H1 (cell line): Measurements from ENCODE around the gene ARHGEF16. TPM values are rescaled to one million over a fixed set of nuclear protein-coding genes. Genes with fewer than 3 reads are reported as not detected.

Experiments used
- KDM1A ChIP-seq: fragments of 200-600, 300-600 bp; sonication (generic); IDR thresholded peaks from 2 replicates; pipeline ENCODE4 v1.7.1; 2016; ENCODE audit warnings: mild to moderate bottlenecking, low read length, borderline replicate concordance
- SP2 ChIP-seq: IDR thresholded peaks from 2 replicates; pipeline ENCODE4 v1.6.1; 2012; ENCODE audit warnings: mild to moderate bottlenecking, low read length, inconsistent platforms
- polyA plus RNA-seq, 7 experiments: library from polyadenylated mRNA; depleted of rRNA in 3 of 7; stranded (reverse) in 5 of 7; unstranded in 2 of 7; fragments of >200 nt in 5 of 7; fragments of 200-250 nt in 2 of 7; gene quantifications; 1 replicate in 5 of 7; 2 replicates in 1 of 7; 4 replicates in 1 of 7; pipeline versions ENCODE4 v1.2.1 to v1.2.3, GENCODE V29; 2011 to 2013; ENCODE audit warnings: missing spikeins in 2 of 7, mixed read lengths in 2 of 7
- total RNA-seq: library from RNA; stranded (reverse); fragmentation: NEBNext Ultra II Directional; extraction: Animal tissue kit (Norgen Biotek cat#: 25700); gene quantifications from 2 replicates; pipeline ENCODE4 v1.2.1, GENCODE V29; 2021

The ARHGEF16 gene
- total and polyA plus RNA-seq, 2 of the 8 experiments (the other 6 are each of a cell fraction or from before 2014, with no cell fraction given), result 18.3 to 20.7 TPM

GRCh38 chr1:3510956-3511250 lies 56.4 kb downstream of the ARHGEF16 start (continued):
- TF ChIP-seq KDM1A (no peak), SP2 (no peak)
